ENCODE data around the gene SNX25. TPM values are rescaled to one million over a fixed set of nuclear protein-coding genes. Genes with fewer than 3 reads are reported as not detected.

Gene SNX25
- total and polyA plus RNA-seq, 2 of the 13 experiments (the other 11 are each of a cell fraction or from before 2014, with no cell fraction given), result 23.4 to 23.5 TPM

DNA sequence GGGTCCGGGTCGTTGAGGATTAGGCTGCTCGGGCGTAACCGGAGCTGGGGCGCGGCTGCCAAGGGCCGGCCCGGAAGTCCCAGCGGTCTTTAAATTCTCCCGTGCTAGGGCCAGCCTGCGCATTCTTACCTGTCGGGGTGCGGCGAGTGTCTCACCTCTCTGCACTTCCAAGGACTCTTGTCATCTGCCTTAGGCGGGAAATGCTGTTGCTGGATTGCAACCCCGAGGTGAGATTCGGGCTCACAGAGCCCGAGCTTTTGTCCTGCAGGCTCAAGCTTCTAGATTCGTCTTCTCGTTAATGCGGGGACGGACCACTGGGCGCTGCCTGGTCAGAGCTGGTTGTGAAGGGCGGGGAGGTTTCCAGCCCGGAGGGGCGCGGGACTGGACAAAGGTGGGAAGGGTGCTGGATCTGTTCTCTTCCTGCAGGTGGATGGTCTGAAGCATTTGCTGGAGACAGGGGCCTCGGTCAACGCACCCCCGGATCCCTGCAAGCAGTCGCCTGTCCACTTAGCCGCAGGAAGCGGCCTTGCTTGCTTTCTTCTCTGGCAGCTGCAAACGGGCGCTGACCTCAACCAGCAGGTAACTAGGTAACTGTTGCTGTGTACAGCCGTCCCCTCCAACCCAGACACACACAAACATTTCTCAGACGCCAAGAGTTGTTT, 187.5 kb downstream of the SNX25 start, which contains the start of gene ANKRD37 (continued):
- TF ChIP-seq, protein P1, sequence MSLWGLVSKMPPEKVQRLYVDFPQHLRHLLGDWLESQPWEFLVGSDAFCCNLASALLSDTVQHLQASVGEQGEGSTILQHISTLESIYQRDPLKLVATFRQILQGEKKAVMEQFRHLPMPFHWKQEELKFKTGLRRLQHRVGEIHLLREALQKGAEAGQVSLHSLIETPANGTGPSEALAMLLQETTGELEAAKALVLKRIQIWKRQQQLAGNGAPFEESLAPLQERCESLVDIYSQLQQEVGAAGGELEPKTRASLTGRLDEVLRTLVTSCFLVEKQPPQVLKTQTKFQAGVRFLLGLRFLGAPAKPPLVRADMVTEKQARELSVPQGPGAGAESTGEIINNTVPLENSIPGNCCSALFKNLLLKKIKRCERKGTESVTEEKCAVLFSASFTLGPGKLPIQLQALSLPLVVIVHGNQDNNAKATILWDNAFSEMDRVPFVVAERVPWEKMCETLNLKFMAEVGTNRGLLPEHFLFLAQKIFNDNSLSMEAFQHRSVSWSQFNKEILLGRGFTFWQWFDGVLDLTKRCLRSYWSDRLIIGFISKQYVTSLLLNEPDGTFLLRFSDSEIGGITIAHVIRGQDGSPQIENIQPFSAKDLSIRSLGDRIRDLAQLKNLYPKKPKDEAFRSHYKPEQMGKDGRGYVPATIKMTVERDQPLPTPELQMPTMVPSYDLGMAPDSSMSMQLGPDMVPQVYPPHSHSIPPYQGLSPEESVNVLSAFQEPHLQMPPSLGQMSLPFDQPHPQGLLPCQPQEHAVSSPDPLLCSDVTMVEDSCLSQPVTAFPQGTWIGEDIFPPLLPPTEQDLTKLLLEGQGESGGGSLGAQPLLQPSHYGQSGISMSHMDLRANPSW (CRISPR knock-in tag; IDR thresholded peaks at IDR 0.05; ENCODE audit: borderline replicate concordance), result no peak
- TF ChIP-seq ZNF431 (CRISPR knock-in tag; IDR thresholded peaks at IDR 0.05; ENCODE audit: borderline replicate concordance, low read depth) (no peak), ZNF598 (CRISPR knock-in tag; IDR thresholded peaks at IDR 0.05; ENCODE audit: borderline replicate concordance) (no peak; the same call in 1 of the 2 replicates), IKZF1 (IDR thresholded peaks at IDR 0.05) (no peak), ZNF3 (CRISPR knock-in tag; IDR thresholded peaks at IDR 0.05) (no peak), ZNF17 (CRISPR knock-in tag; IDR thresholded peaks at IDR 0.05) (no peak), ZSCAN29 (CRISPR knock-in tag; conservative IDR thresholded peaks at IDR 0.05) (peak; percentile 13; the same call in 1 of the 2 replicates), NR1H2 (CRISPR knock-in tag; IDR thresholded peaks at IDR 0.05; ENCODE audit: borderline replicate concordance, low read depth) (no peak), ONECUT2 (CRISPR knock-in tag; IDR thresholded peaks at IDR 0.05) (0 out of 2 replicates have a peak, but pooled peaks have one; percentile 39), ZNF251 (CRISPR knock-in tag; IDR thresholded peaks at IDR 0.05) (no peak), ZNF33A (CRISPR knock-in tag; IDR thresholded peaks at IDR 0.05; ENCODE audit: borderline replicate concordance) (peak; percentile 84; the same call in 1 of the 2 replicates), SKI (IDR thresholded peaks at IDR 0.05; ENCODE audit: partially characterized antibody) (peak; percentile 73), EEA1 (CRISPR knock-in tag; IDR thresholded peaks at IDR 0.05; ENCODE audit: borderline replicate concordance) (no peak)
- TF ChIP-seq, protein P2, sequence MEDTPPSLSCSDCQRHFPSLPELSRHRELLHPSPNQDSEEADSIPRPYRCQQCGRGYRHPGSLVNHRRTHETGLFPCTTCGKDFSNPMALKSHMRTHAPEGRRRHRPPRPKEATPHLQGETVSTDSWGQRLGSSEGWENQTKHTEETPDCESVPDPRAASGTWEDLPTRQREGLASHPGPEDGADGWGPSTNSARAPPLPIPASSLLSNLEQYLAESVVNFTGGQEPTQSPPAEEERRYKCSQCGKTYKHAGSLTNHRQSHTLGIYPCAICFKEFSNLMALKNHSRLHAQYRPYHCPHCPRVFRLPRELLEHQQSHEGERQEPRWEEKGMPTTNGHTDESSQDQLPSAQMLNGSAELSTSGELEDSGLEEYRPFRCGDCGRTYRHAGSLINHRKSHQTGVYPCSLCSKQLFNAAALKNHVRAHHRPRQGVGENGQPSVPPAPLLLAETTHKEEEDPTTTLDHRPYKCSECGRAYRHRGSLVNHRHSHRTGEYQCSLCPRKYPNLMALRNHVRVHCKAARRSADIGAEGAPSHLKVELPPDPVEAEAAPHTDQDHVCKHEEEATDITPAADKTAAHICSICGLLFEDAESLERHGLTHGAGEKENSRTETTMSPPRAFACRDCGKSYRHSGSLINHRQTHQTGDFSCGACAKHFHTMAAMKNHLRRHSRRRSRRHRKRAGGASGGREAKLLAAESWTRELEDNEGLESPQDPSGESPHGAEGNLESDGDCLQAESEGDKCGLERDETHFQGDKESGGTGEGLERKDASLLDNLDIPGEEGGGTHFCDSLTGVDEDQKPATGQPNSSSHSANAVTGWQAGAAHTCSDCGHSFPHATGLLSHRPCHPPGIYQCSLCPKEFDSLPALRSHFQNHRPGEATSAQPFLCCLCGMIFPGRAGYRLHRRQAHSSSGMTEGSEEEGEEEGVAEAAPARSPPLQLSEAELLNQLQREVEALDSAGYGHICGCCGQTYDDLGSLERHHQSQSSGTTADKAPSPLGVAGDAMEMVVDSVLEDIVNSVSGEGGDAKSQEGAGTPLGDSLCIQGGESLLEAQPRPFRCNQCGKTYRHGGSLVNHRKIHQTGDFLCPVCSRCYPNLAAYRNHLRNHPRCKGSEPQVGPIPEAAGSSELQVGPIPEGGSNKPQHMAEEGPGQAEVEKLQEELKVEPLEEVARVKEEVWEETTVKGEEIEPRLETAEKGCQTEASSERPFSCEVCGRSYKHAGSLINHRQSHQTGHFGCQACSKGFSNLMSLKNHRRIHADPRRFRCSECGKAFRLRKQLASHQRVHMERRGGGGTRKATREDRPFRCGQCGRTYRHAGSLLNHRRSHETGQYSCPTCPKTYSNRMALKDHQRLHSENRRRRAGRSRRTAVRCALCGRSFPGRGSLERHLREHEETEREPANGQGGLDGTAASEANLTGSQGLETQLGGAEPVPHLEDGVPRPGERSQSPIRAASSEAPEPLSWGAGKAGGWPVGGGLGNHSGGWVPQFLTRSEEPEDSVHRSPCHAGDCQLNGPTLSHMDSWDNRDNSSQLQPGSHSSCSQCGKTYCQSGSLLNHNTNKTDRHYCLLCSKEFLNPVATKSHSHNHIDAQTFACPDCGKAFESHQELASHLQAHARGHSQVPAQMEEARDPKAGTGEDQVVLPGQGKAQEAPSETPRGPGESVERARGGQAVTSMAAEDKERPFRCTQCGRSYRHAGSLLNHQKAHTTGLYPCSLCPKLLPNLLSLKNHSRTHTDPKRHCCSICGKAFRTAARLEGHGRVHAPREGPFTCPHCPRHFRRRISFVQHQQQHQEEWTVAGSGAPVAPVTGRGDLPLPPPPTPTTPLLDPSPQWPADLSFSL (CRISPR knock-in tag; IDR thresholded peaks at IDR 0.05), result no peak
- TF ChIP-seq, protein P3, sequence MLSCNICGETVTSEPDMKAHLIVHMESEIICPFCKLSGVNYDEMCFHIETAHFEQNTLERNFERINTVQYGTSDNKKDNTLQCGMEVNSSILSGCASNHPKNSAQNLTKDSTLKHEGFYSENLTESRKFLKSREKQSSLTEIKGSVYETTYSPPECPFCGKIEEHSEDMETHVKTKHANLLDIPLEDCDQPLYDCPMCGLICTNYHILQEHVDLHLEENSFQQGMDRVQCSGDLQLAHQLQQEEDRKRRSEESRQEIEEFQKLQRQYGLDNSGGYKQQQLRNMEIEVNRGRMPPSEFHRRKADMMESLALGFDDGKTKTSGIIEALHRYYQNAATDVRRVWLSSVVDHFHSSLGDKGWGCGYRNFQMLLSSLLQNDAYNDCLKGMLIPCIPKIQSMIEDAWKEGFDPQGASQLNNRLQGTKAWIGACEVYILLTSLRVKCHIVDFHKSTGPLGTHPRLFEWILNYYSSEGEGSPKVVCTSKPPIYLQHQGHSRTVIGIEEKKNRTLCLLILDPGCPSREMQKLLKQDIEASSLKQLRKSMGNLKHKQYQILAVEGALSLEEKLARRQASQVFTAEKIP (CRISPR knock-in tag; IDR thresholded peaks at IDR 0.05; ENCODE audit: borderline replicate concordance), result no peak
- TF ChIP-seq, protein P4, sequence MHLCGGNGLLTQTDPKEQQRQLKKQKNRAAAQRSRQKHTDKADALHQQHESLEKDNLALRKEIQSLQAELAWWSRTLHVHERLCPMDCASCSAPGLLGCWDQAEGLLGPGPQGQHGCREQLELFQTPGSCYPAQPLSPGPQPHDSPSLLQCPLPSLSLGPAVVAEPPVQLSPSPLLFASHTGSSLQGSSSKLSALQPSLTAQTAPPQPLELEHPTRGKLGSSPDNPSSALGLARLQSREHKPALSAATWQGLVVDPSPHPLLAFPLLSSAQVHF (CRISPR knock-in tag; IDR thresholded peaks at IDR 0.05), result no peak
- TF ChIP-seq, protein P5, sequence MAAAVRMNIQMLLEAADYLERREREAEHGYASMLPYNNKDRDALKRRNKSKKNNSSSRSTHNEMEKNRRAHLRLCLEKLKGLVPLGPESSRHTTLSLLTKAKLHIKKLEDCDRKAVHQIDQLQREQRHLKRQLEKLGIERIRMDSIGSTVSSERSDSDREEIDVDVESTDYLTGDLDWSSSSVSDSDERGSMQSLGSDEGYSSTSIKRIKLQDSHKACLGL (CRISPR knock-in tag; IDR thresholded peaks at IDR 0.05), result no peak
